Vagina (tissue), 2 donors: ENCODE results near the gene ZBTB5. TPM values are rescaled to one million over a fixed set of nuclear protein-coding genes. Genes with fewer than 3 reads are reported as not detected.

Source experiments
- DNase-seq, 2 donors: peaks; one replicate each; pipeline ENCODE4 v3.0.0-alpha.2; 2017; ENCODE audit errors: extremely low spot score in 2 of 2
- H3K27ac ChIP-seq: fragments of 200-600 bp; sonication (generic); one replicate; pipeline ENCODE4 v1.5.1; 2019
- H3K27me3 ChIP-seq: fragments of 200-600 bp; sonication (generic); one replicate; pipeline ENCODE4 v1.5.1; 2019
- H3K36me3 ChIP-seq, 2 donors: fragments of 200-600 bp; sonication (generic); one replicate each; pipeline ENCODE4 v1.5.1; 2017 to 2019
- H3K4me1 ChIP-seq: fragments of 200-600 bp; sonication (generic); one replicate; pipeline ENCODE4 v1.5.1; 2019
- H3K4me3 ChIP-seq, 2 donors: fragments of 200-600 bp; sonication (generic); 1 replicate in 1 of 2; 2 replicates in 1 of 2; pipeline ENCODE4 v1.5.1; 2016 to 2019
- H3K9me3 ChIP-seq: fragments of 200-600 bp; sonication (generic); one replicate; pipeline ENCODE4 v1.5.1; 2019
- CTCF ChIP-seq, 3 experiments: fragments of 450-650 bp in 2 of 3; fragments of 200-600 bp in 1 of 3; sonication (generic) in 1 of 3; IDR thresholded peaks; one replicate each; pipeline ENCODE4 v1.5.1; 2017 to 2019; ENCODE audit warnings: antibody characterized with exemption in 3 of 3, mild to moderate bottlenecking in 2 of 3, moderate library complexity in 2 of 3
- POLR2A ChIP-seq, 2 donors: fragments of 450-650 bp; IDR thresholded peaks; one replicate each; pipeline ENCODE4 v1.6.1; 2017; ENCODE audit warnings: antibody characterized with exemption in 2 of 2, mild to moderate bottlenecking in 2 of 2, moderate library complexity in 2 of 2
- POLR2AphosphoS5 ChIP-seq, 2 donors: sonication (generic); formaldehyde crosslinking; IDR thresholded peaks; one replicate each; pipeline ENCODE4 v1.9.0; 2017; ENCODE audit warnings: antibody characterized with exemption in 2 of 2, mild to moderate bottlenecking in 2 of 2, low read depth in 1 of 2; ENCODE audit not compliant: insufficient read depth in 1 of 2
- intact Hi-C: fragments of 100-400 bp; cut with DNase I; formaldehyde crosslinking; loops from one replicate; pipeline ENCODE4 v1.15.1; 2023
- total RNA-seq: library from RNA; depleted of rRNA; stranded (reverse); fragments of >200 nt; gene quantifications from one replicate; pipeline ENCODE4 v1.2.3, GENCODE V29; 2016

The ZBTB5 gene
- total RNA-seq, 1 donor from 2014 or later: 17.9 TPM

- Histone ChIP-seq H3K36me3 (no peaks in the 10 kb centered on the region), H3K27ac (no peak overlapping the region), H3K4me3 (no peak overlapping the region), H3K27me3 (no peaks in the 10 kb centered on the region), H3K4me1 (no peaks in the 10 kb centered on the region), H3K9me3 (no peaks in the 10 kb centered on the region)
- intact Hi-C loops: no loop called here
- DNase-seq: no peak
- no peak for TF ChIP-seq POLR2AphosphoS5 (IDR thresholded peaks at IDR 0.05; ENCODE audit: insufficient read depth in 1 of 2, low read depth in 1 of 2)
- no peak for TF ChIP-seq CTCF (IDR thresholded peaks at IDR 0.05)
- no peak for TF ChIP-seq POLR2A (IDR thresholded peaks at IDR 0.05)
Measured at GRCh38 chr9:37407468-37407867, 57.8 kb downstream of the ZBTB5 start.

GRCh38 chr9:37406603-37407401 is 58.4 kb downstream of the ZBTB5 start:
- Histone ChIP-seq H3K4me1 (no peaks in the 10 kb centered on the region), H3K27me3 (no peaks in the 10 kb centered on the region), H3K9me3 (no peaks in the 10 kb centered on the region), H3K4me3 (no peak overlapping the region), H3K27ac (no peak overlapping the region), H3K36me3 (no peaks in the 10 kb centered on the region)
- intact Hi-C loops: no loop called here
- no peak for TF ChIP-seq POLR2A (IDR thresholded peaks at IDR 0.05)
- TF ChIP-seq CTCF (IDR thresholded peaks at IDR 0.05): no peak
- TF ChIP-seq POLR2AphosphoS5 (IDR thresholded peaks at IDR 0.05; ENCODE audit: insufficient read depth in 1 of 2, low read depth in 1 of 2): no peak
- no peak for DNase-seq

GRCh38 chr9:37405764-37406380 is 59.4 kb downstream of the ZBTB5 start:
- Histone ChIP-seq H3K27me3 (no peaks in the 10 kb centered on the region), H3K27ac (no peak overlapping the region), H3K4me1 (no peaks in the 10 kb centered on the region), H3K4me3 (no peak overlapping the region), H3K36me3 (no peaks in the 10 kb centered on the region), H3K9me3 (no peaks in the 10 kb centered on the region)
- no peak for DNase-seq
- intact Hi-C loops: no loop called here
- TF ChIP-seq CTCF (IDR thresholded peaks at IDR 0.05) (no peak), POLR2A (IDR thresholded peaks at IDR 0.05) (no peak), POLR2AphosphoS5 (IDR thresholded peaks at IDR 0.05; ENCODE audit: insufficient read depth in 1 of 2, low read depth in 1 of 2) (no peak)

GRCh38 chr9:37405350-37405749 is 59.9 kb downstream of the ZBTB5 start:
- DNase-seq: no peak
- TF ChIP-seq POLR2AphosphoS5 (IDR thresholded peaks at IDR 0.05; ENCODE audit: insufficient read depth in 1 of 2, low read depth in 1 of 2) (no peak), POLR2A (IDR thresholded peaks at IDR 0.05) (no peak), CTCF (IDR thresholded peaks at IDR 0.05) (no peak)
- H3K4me3 ChIP-seq: no peak overlapping the region
- no peaks in the 10 kb centered on the region for H3K36me3 ChIP-seq
- no peaks in the 10 kb centered on the region for H3K27me3 ChIP-seq
- H3K4me1 ChIP-seq: no peaks in the 10 kb centered on the region
- H3K9me3 ChIP-seq: no peaks in the 10 kb centered on the region
- intact Hi-C loops: no loop called here
- no peak overlapping the region for H3K27ac ChIP-seq

GRCh38 chr9:37404590-37404989 is 60.7 kb downstream of the ZBTB5 start:
- no peaks in the 10 kb centered on the region for H3K4me1 ChIP-seq
- no peak overlapping the region for H3K27ac ChIP-seq
- TF ChIP-seq POLR2AphosphoS5 (IDR thresholded peaks at IDR 0.05; ENCODE audit: insufficient read depth in 1 of 2, low read depth in 1 of 2) (no peak), POLR2A (IDR thresholded peaks at IDR 0.05) (no peak), CTCF (IDR thresholded peaks at IDR 0.05) (no peak)
- H3K36me3 ChIP-seq: no peaks in the 10 kb centered on the region
- no peaks in the 10 kb centered on the region for H3K9me3 ChIP-seq
- intact Hi-C loops: no loop called here
- H3K27me3 ChIP-seq: no peaks in the 10 kb centered on the region
- H3K4me3 ChIP-seq: no peak overlapping the region
- DNase-seq: no peak
